Upper lobe of left lung (tissue), 4 donors: ENCODE results near the gene NRM.

Experiments used
- CTCF ChIP-seq, 6 experiments: fragments of 450-650 bp in 4 of 6; fragments of 200-600 bp in 2 of 6; sonication (generic) in 2 of 6; IDR thresholded peaks; one replicate each; pipeline ENCODE4 v1.5.1; 2016 to 2019; ENCODE audit warnings: antibody characterized with exemption in 6 of 6
- EP300 ChIP-seq, 4 donors: sonication (generic); formaldehyde crosslinking; IDR thresholded peaks; one replicate each; pipeline ENCODE4 v1.5.1; 2017; ENCODE audit warnings: antibody characterized with exemption in 4 of 4, control low read depth in 2 of 4
- POLR2A ChIP-seq, 4 donors: fragments of 450-650 bp; IDR thresholded peaks; one replicate each; pipeline ENCODE4 v1.5.1; 2016 to 2017; ENCODE audit warnings: antibody characterized with exemption in 4 of 4, mild to moderate bottlenecking in 2 of 4
- POLR2AphosphoS5 ChIP-seq, 2 donors: sonication (generic); formaldehyde crosslinking; IDR thresholded peaks; one replicate each; pipeline ENCODE4 v1.5.1; 2017; ENCODE audit warnings: antibody characterized with exemption in 2 of 2

DNA sequence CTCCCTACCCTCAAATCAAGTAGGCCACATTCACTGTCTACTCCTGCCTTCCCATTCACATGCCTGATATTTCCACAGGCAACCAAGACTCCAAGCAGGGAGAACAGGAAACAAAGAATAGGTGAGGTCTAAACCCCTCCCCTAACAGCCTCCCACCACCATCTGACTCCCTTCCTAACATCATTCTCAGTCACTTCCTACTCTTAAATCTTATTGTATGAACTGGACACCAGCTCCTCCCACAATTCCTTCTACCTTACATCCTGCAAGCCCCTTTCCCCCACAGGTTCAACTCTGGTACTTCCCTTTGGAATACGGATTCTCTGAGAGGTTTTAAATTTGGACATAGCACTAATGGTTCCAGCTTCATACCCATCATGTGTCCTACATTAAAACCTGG lies 44.8 kb downstream of the NRM start:
- TF ChIP-seq POLR2A (IDR thresholded peaks at IDR 0.05) (no peak), CTCF (IDR thresholded peaks at IDR 0.05) (no peak), POLR2AphosphoS5 (IDR thresholded peaks at IDR 0.05) (no peak), EP300 (IDR thresholded peaks at IDR 0.05) (no peak)
